Hematopoietic multipotent progenitor cell treated with erythropoietin and hydrocortisone succinate and interleukin-3 and kit ligand, for 4 days (in vitro differentiated cells): ENCODE data around the gene SYT8.

ENCODE experiments used
- DNase-seq: peaks from one replicate; pipeline ENCODE4 v3.0.0-alpha.2; 2015

SYT8 gene

DNA sequence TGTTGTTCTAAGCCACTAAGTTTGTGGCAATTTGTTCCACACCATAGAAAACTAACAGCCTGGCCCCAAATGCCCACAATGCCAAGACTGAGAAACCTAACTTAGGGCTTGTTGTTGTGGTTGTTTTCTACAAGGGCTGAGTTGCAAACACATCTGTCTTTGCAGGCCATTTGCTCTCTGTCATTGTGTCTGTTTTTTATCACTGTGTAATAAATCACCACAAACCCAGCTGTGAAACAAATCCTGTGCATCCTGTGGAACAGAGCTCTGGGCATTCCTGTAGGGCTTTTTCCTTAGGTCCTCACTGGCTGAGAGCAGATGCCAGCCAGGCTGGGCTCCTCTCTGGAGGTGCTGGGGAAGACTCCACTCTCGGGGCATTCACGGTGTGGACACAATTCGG lies 15.7 kb upstream of the SYT8 start:
- no peak for DNase-seq

DNA sequence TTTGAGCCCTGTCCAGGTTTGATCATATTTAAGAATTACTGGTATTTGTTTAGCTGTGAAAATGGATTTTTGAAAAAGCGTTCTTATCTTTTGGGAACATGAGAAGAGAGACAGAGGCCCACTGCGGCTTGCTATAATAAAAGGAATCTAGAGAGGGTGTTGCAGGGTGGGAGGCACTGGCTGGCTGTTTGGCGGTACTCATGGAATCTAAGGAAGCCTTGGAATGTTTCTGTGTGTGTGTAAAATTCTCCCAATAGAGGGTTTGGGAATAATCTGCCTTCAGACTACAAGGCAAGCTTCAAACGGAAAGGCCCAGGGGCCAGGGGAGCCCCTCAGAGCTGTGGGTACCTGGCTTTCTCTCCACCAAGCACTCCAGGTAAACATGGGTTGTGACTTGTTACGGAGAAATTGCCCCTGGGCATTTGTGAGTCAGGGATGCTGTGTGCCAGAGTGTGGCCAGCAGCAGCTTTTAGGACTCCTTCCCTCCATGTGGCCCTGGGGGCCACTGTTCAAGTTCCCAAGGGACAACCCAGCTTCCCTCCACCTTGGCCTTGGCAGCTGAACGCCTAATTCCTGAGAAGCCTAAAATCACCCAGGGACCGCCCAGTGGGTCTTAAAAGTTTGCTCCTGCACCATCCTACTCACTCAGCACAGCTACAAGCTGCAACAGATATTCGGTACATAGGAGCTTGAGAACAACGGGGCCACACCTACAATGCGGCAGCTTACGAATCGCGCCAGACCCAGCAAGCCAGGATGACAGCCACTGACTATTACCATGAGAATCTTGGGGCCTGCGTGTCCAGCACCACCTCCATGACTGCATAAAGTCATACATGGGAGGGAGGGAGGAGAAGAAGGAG lies 14.1 kb upstream of the SYT8 start:
- DNase-seq: no peak

DNA sequence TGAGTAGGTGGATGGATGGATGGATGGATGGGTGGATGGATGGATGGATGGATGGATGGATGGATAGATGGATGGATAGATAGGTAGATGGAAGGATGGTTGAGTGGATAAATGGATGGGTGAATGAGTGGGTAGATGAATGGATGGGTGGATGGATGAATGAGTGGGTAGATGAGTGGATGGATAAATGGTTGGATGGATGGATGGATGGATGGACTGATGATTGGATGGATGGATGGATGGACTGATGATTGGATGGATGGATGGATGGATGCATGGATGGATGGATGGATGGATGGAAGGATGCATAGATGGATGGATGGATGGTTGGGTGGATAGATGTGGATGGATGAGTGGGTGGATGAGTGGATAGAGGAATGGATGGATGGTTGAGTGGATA lies 13.2 kb upstream of the SYT8 start:
- DNase-seq: no peak

DNA sequence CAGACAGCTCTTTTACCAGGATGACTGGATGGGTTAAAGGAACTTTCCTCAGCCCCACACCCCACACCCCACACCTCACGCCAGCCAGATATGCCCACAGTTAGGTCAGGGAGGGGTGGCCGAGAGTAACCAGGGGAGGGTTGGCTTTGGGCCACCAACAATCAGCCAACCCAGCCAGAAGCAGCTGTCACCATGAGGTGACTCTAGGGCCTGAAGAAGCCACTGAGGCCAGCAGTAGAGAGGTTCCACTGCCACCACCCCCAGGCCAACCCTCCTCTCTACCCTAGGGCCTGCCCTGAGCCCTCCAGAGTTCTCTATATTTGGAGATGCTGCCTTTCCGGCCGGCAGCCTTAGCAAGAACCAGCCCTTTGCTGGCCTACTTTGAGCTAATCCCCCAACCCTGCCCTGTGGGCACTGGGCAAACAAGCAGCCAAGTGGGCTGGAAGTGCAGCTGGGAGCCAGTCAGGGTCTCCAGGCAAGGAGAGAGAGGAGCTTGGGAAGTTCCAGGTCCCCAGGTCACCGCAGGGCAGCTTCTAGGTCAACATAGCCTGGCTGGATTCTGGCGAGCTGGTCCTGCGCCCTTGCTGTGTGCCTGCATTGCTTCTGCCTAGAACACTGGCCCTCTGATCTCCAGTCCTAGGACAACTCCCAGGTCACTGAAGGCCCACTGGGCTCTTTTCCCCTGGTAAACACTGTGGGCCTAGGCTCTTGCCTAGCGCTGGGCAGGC lies 12.0 kb upstream of the SYT8 start:
- no peak for DNase-seq

DNA sequence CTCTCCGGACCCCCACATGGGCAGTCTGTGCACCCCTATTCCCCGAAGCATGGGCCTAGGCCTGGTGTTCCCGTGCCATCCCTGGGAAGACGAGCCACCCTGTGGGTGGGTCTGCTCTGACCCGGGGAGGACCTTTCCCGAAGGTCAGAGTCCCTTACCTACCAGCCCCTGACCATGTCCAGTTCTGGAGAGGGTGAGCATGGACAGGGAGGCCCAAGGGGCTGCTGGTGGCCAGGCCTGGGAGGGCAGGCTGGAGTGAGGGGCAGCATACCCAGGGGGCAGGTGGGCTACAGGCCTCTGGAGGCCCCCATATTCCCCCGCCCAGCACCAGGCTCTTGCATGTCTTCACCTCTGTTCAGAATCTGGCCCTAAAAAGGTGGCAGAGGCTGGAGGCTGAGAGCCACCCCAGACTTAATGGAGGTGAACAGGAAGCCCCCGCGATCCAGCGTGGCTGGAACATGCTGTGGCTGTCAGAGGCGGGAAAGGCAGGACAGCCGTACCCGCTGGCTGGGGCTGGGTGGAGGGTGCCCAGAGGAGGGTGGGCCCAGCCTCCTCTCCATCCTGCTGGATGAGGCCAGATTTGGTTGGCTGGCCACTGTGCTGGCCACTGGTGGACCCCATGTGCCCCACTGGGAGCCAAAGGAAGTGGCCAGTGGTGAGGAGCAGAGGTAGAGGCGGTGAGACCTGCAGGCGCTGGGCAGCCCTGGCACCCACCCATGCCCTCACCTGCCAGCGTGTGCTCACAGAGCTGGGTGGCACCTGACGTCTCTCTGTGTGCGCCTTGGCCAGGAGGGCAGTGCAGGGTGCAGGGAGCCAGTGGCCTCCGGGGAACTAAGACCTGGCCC lies 11.2 kb upstream of the SYT8 start:
- DNase-seq: no peak

DNA sequence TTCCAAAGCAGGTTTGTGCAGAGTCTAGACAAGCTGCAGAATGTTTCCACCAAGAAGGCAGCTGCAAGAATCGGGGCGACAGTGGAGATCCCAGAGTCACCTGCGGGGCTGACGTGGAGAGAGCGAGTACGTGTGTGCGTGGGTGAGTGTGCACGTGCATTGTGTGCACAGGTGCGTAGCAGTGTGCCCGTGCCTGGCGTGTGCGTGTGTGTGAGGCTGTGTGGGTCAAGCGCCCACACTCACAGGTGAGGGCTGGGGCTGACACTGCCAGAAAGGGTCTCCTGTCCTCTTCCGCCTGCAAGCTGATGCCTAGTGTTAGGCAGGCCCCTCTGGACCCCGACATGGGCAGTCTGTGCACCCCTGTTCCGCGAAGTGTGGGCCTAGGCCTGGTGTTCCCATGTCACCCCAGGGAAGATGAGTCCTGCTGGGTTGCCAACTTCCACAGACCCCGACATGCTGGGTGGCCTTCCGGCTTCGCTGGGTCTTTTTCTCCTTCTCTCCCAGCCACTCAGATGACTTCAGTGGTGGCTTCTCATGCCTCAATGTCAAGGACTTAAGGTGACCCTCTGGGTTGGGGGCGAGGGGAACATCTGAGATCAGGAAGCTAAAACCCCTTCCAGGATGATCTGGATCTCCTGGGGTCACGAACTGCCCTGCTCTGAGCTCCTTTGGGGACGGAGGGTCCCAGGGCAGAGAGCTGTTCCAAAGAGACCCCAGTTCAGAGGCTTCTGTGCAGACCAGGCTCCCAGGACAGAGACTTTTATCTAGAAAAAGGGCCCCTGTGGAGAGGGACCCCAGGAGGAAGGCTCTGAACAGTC lies 10.4 kb upstream of the SYT8 start:
- DNase-seq: no peak

DNA sequence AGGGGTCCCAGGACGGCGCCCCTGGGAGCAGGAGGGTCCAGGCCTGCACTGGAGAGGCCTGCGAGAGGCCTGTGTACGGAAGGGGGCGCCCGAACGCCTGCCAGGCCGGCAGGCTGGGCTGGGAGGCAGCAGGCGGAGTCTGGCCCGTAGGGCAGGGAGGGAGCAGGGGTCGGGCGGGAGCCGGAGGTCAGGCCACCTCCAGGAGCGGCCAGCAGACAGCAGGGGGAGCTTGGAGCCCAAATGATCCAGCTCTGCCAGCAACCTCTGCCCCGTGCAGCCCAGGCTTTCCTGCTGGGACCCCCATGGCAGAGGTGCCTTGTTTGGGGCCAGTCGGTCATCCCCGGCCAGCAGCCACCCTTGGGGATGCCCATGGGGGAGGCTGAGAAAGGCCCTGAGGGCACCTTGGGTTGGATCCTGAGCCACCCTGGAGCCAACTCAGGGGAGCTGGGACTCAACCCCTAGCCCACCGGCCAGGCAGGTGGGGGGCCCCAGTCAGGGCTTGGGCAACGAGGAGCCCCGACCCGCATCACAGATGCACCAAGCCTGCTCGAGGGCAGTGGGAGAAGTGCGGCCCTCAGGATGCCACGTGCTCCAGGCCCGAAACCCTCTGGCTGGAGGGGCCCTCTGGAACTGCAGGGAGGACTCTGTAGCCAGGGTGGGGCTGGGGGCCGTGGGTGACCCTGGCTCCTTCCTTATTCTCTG lies 9.6 kb upstream of the SYT8 start:
- DNase-seq: peak; percentile 89

DNA sequence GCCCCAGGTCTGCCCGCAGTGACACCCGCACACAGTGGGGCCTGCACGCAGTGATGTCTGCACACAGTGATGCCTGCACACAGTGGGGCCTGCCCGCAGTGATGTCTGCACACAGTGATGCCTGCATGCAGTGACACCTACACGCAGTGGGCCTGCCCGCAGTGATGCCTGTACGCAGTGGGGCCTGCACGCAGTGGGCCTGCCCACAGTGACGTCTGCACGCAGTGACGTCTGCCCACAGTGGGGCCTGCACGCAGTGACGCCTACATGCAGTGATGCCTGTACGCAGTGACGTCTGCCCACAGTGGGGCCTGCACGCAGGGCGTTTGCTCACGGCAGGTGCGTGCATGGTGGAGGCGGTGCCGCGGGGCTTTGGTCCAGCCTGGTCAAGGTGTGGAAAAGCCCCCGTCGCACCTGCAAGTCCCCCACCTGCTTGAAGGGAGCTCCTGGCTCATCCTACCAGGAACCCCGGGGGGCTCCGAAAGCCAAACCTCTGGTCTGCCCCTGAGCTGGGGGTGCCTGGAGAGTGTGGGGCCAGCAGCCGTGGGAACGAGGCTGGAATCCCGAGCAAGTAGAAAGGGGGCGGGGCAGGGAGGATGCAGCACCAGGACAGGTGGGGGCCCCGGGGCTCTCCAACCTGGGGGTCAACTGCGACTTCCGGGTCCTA lies 8.9 kb upstream of the SYT8 start:
- no peak for DNase-seq

DNA sequence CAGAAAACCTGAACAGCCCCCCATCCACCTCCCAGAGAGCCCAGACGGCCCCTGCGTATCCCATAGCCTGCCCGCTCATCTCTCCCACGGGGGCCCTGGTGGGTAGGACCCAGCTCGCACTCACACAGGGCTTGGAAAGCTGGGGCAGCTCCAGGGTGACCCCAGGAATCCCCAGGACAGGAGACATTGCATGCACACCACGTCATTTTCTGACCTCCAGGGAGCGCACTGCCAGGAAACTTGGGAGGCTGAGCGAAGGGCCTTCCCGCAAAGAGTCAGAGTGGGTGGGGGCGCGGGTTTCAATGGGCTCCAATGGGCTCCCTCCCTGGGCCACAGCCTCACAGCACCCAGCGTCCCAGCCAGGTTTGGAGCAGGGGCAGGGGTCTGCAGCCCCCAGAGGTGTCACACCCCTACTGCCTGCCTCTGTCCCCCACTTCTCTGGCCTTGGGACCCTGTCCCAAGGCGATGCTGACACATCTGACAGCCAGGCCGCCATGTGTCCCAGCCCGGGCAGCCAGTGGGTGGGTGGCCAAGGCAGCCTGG lies 8.2 kb upstream of the SYT8 start:
- no peak for DNase-seq

DNA sequence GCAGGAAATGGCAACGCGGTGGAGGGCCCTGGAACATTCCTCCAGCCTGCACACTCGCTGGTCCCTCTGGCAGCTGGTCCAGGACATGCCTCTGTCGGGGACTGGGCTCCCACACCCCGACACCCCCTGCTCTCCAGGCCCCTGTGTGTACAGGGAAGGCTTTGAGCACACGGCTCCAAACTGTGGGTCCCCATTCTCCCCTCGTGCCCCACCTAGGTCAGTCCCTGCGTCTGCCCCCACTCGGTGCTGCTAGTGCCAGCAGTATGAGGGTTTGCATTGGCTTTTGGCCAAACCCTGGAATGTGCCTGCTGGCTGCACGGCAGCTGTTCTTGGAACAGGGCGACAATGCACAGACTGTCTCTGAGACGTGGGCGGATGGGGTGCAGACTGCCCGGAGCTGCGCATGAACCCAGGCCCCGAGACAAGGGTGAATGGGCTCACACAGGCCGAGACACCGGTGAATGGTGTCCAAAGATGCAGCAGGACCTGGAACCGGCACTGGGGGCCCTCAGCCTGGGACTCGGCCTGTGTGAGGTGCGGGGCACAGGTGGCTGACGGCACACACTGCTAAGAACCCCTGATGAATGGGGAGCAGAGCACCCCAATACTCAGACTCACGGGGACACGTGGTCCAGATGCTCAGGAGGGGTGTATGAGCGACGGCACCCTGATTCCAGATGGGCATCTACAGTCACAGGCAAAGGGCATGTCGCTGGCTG lies 7.5 kb upstream of the SYT8 start:
- no peak for DNase-seq

DNA sequence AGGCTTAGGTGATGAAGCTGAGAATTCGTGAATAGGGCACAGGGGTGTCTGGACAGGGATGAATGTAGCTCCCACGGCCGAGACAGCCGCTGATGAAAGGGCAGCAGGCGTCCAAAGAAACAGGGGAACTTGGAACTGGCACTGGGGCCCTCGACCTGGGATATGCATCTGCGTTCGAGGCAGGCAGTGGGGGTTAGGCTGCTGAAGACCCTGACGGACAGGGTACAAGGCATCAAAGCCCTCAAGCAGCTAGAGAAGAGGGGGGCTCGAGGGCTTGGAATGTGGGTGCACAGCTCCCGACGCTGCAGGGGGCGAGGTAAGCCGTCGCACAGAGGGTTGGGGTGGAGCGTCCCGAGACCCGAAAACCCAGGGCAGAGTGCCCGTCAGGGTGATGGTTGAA lies 6.9 kb upstream of the SYT8 start:
- DNase-seq: no peak

DNA sequence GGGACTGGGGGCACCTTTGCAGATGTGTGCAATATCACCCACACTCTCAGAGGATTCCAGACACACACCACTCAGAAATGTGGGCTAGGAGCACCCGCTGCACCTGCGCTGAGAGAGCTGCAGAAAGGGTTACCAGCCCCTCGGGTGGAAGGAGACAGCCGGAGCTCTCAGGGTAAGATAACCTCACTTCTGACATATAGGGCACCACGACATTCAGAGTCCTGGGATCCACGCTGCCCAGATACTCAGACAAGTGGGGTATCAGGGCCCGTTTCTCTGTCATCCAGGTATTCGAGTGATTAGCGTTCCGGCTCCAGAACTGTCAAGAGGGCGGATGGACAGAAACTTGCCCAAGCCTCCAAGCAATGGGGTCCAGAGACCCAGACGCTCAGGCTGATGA lies 6.2 kb upstream of the SYT8 start:
- no peak for DNase-seq

DNA sequence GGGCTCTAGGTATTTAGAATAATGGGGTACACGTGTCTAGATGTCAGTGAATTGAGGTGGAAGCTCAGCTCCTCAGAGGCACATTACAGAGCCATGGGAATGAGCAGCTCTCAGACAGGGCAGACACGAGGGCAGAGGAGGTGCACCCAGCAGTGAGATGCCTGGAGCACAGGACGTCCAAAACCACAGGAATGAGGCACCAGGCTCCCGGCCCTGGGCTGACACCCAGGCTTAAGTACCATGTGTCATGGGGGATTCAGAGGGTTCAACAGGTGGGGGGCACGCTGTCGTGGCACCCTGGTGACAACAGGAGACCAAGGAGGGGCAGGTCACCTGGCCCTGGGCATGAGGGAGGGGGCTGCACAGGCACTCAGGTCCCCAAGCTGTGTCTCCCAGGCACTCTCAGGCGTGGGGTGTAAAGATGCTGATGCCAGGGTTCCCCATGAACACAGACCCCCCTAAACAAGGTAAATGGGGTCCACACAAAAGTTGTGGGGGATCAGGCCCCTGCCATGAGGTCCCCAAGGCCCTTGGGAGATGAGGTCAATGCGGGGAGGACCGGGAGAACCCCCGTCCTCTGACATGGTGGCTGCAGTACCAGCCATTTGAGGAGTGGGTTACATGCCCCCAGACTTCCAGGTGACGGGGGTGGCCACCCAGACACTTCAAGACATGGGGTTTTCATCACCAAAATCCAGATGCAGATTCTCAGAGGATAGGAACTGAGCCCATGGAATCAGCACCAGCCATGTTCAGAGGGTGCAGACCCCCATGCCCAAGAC lies 5.6 kb upstream of the SYT8 start:
- no peak for DNase-seq

DNA sequence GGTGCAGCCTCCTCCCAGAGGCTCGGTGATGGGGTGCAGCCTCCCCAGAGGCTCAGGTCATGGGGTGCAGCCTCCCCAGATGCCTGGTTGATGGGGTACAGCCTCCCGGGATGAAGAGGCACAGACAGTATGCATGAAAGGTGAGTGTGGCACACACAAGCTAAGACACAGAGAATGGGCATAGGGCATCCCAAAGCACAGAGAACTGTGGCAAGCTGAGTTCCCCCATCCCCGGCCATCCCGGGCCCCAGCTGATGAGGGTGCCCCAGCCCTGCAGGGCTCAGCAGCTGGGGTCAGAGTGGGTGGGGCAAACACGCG lies 4.8 kb upstream of the SYT8 start:
- no peak for DNase-seq

DNA sequence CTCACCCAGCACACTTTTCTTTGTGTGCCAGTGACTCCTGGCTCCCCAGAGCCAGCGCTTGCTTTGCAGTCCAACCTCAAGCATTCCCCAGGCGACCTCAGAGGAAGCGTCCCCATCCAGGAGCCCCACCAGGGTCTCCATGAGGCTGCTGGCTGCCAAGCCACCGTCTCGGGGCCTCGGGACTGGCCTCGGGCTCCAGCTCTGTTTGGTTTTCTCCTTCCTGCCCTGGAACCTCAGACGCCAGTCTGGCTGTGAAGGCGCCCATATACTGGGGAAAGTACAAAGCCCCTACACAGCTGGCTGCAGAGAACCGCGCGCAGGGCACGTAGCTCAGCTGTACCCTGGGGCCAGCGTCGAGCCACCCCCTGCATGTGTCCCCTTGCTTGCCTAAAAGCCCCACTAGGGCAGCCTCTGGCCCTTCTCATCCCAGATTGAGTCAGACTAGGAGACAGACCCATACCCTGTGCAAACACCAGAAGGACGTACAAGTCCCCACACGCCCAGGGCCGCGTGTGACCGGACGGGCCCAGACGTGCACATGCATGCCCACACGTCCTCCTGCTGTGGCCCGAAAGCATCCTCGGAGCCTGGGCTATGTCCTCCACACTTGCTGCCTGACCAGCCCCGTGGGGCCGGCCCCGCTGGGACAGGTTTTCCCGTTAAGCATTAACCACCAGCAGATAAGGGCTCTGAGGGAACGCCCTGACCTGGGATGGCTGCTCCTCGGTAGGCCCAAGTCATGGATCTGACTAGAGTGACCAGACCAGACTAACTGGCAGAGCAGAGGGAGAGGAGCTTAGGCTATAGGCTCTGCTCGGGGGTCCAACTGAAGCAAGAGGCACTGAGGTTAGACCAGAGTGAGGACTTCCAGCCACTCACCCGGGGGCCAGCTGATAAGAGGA lies 4.2 kb upstream of the SYT8 start:
- DNase-seq: no peak

DNA sequence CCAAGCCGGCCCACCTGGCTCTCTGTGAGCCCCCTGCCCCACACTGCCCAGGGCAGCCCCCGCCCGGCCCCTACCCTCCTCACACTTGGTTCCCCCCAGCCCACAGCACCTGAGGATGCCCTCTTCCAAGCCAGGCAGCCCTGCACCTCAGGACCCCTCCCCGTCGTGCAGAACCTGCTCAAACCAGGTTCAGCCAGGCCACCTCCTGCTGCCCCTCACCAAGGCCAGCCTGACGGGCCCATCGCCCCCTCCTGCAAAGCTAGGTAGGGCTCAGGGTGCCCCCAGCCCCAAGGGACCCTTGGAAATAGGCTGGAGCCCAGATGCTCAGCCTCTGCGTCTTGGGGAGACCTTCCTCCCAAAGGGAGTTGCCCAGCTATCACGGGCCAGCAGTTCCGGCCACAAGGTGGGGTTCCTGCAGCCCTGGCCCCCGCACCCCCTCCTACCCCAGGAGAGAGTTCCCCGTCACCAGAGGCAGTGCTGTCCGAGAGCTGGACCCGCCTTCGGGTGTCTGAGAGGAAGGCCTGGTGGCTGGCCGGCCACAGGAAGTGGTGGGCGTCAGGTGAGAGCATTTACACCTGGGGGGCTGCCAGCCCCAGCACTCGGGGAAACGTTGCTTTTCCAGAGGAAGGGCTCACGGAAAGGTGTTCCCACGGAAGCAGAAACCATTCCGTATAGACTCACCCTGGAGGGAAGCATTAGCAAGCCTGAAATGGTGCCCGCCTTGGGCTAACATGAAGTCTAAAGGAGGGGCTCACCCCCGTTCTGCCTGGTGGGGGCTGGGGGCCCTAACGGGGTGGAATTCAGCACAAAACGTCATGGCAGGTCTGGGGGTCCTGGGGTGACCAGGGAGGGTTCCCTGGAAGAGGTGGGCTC lies 3.2 kb upstream of the SYT8 start:
- no peak for DNase-seq

DNA sequence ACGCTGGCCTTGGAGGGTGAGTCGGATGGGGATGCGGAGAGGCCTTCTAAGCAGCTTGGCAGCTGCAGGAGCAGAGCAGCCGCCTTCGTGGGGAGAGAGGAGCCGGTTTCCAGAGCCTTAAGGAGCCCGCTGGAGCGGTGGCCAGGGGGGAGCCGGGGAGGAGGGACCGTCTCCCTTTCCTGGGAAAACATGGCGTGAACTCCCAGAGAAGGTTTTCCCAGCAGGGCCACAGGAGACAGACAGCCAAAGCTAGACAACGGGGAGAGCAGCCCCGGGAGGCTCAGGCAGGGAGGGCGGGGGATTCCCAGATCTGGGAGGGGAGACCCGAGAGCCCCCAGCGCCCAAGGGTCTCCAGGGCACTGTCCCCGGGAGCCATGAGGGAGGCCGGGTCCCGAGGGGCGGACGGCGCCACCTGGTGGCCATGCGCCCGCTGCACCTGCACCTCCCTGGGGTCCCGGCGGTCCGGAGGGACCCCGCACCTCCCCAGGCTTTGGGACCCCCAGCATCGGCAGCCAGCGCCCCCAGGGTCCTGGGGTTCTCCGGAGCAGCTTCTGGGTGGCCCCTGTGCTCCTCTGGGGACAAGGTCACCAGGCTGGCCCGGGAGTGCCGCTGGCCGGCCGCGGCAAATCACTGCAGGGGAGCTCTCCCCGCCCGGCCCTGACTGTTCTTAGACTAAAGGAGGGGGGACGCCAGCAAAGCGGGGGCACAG lies 2.4 kb upstream of the SYT8 start:
- peak; percentile 59 for DNase-seq
